Measurements from ENCODE around the gene USH2A.

DNA sequence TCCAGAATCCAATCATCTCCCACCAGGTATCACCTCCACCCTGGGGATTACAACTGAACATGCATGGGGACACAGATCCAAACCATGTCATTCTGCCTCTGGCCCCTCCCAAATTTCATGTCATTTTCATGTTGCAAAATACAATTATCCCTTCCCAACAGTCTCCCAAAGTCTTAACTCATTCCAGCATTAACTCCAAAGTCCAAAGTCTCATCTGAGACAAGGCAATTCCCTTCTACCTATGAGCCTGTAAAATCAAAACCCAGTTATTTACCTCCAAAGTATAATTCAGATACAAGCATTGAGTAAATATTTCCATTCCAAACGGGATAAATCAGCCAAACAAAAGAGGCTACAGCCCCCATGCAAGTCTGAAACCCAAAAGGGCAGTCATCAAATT is 73.1 kb downstream of the USH2A start:
- TF ChIP-seq POLR2AphosphoS5 (IDR thresholded peaks at IDR 0.05; ENCODE audit: low read depth, low read length) (no peak), POLR2A (IDR thresholded peaks at IDR 0.05; ENCODE audit: low read depth, low read length) (no peak)
